HG02943 (cell line): Measurements from ENCODE around the gene ITGB8.

Source experiments
- ATAC-seq: cut with Tn5 transposase; IDR thresholded peaks from one replicate; pipeline ENCODE4 v1.9.1; 2021; ENCODE audit warnings: mild to moderate bottlenecking, low read depth, moderate library complexity; ENCODE audit not compliant: unreplicated experiment

The ITGB8 gene

GRCh38 chr7:20307119-20307518 is 23.6 kb upstream of the ITGB8 start:
- ATAC-seq = peak; percentile 55

DNA sequence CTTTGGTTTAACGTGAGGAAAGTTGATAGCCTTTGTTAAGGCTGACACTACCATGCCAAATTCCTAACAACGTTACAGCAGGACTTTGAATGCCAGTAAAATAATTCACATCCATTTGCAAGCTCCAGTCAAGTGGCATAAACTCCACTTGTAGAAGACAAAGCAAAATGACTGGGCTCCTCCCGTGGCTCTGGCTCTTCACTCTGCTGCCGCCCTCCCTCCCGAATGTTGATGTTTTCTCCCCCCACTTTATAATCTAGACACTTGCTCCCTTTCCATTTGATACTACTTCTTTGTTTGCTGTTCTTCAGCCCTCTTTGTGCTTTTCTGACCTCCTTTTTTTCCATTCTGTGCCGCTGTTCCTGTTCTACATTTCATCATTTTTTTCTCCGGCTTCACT is 22.8 kb upstream of the ITGB8 start:
- ATAC-seq = no peak

GRCh38 chr7:20310301-20310700 is 20.4 kb upstream of the ITGB8 start:
- no peak for ATAC-seq

DNA sequence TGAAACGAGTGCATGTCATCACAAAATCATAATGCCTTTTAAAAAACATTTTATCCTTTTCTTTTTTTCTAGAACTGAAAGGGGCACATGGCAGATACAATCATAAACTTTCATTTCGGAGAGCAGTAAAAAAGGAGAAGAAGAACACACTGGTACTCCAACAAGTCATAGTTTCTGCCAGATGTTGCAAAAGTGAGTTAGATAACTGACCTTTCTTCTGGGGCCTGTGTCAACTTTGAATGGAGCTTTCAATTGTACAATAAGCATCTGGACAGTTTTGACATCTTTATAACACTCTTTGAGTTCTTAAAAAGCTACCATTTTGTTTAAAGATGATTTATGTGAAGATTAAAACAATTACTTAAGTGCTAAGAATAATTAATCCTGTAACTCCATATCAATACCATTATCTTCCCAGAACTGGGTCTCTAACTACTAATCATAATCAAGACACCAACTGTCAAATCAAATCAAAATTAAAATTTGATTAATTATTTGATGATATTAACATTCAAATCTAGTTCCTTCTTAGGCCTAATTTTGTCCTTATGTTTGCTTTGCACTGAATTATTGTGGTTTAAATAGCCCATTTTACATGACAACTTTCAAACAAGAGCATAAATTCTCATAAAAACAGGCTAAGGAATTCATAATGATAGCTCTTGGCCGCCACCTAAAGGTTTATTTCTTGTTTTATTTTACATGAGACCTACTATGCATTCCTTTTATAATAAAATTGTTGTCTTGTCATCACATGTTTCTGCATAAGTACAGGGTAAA is 19.5 kb upstream of the ITGB8 start:
- ATAC-seq = no peak

- no peak for ATAC-seq
These were observed 19.0 kb upstream of the ITGB8 start for GRCh38 chr7:20311743-20312042.

DNA sequence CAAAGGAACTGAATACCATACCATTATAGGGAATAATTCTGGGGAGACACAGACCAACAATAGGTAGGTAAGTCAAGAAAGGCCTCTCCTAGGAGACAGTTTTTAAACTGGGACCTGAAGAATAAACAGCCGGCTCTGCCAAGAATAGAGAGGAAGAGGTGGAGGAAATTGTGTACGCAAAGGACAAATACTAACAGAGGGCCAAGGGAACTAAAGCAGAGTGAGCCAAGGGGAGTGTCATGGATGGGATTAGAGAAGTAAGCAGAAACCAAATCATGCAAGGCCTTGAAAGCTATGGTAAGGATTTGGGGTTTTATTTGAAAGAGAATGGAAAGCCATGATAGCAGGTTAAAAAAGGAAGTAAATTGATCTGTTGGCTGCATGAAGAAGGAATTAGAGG is 18.1 kb upstream of the ITGB8 start:
- no peak for ATAC-seq

DNA sequence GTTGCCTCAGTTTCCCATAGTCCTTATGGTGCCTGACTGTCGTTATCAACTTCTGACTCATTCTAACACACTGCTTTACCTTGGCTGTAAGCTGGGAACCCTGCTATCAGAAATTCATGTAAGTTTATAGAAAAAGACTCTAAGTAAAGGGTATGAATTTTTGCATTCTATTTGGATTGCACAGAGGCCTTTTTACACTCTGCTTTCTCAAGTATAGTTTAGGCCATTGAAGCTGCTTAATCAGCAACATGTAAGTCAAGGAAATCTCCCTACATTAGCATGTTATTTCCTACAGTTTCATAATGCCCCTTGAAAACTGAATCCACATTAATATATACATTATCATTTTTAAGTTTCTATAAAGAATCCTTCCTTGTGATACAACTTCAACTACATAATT is 17.1 kb upstream of the ITGB8 start:
- no peak for ATAC-seq

- no peak for ATAC-seq
These were observed 16.5 kb upstream of the ITGB8 start for GRCh38 chr7:20314198-20314597.

DNA sequence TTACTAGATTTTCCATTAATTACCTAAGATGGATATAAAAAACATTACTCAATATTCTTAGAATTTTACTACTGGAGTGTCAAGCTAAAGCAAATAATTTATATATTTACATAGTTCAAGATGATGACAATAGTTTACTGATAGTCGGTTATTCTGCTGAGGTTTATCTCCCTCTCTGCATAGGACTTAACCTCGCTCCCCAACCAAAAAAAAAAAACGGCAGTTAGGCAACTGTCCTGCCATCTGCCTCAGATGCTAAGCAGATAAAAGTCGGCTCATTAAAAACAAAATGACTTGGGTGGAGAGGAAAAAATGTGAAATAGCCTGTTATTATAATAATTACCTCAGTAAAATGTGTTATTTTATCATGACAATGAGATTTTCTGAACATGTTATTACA is 14.0 kb upstream of the ITGB8 start:
- ATAC-seq = no peak

DNA sequence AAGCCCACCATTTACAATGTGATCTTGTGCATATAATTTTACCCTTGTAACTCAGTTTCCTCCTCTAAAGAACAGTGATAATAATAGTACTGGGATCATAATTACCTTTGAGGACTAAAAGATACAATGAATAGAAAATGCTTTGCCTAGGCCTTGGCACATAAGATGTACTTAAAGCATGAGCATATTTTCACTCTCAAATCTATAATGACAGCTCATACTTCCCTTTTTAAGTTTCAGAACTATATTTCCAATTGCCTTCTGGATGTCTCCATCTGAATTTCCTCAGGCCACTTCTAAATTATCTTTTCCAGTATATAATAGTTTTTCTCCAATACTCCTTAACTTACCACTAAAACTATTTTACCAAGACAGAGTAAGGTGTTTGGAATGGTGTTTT is 13.3 kb upstream of the ITGB8 start:
- ATAC-seq = no peak

DNA sequence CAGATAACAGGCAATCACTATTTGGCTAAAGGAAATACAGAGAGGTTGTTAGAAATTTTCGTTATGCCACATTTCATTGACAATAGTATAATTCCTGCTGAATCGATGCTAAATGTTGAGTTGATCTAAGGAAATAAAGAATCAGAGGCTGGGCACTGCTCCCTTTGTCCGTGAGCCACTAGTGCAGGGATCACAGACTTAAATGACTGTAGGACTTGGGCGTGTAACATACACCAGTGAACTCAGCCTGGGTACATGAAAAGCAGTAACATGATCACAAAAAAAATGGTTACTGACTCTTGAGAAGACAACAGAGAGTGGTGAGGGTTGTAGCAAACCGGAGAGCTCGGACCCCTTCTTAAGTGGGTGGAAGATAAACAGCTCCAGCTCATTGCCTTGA is 11.8 kb upstream of the ITGB8 start:
- ATAC-seq = no peak

DNA sequence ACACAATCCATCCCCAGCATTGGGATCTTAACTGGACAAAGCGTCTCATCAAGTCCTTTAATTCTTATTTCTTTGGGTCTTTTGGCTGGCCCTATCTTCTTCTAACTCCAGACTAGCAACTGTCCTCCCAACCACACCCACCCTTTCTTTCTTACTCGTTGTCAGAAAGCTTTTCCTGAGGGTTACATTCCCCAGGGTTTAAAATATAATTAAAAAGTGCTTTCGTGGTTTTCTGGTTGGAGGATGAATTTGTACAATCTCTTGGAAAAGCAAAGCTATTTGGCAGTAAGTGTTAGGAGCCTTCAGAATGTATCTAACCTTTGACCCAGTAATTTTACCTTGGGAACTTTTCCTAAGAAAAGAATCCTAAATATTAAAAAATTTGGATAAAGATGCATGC is 10.4 kb upstream of the ITGB8 start:
- no peak for ATAC-seq

GRCh38 chr7:20320786-20321185 is 9.9 kb upstream of the ITGB8 start:
- no peak for ATAC-seq

DNA sequence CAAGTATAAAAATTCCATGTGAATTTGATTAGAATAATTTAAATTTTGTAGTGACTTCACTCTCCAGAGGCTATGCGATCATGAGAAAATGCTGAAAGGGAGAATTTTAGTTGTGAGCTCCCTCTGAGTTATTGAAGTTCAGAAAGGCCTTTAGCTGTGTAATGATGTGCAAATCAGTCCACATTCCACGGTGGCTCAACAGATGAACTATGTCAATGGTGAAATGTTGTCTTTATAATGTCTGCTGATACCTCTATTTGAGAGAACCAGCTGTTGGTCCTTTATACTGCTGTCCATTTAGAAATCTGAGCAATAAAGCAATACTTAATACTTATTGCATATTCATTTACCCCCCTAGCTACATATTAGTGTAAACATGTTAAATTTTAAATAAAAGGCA is 7.1 kb upstream of the ITGB8 start:
- ATAC-seq = no peak

- no peak for ATAC-seq
These were observed 4.4 kb upstream of the ITGB8 start for GRCh38 chr7:20326342-20326741.

DNA sequence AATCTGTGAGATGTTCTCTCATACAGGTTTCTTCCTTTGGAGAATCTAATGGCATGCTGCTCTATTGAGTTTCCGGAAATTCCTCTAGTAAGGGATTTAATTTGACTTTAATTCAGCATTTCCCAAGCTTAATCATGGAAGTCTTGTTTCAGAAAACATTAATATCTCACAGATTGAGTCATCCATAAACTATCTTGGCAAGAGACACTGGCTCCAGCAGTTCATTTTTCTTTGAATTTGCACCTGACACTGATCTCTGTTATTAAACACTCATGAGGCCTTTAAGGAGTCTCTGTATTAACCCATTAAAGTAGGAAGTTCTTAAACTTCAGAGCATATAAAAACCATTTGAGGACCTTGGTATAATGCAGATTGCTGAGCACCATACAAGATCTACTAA is 3.6 kb upstream of the ITGB8 start:
- ATAC-seq = no peak

DNA sequence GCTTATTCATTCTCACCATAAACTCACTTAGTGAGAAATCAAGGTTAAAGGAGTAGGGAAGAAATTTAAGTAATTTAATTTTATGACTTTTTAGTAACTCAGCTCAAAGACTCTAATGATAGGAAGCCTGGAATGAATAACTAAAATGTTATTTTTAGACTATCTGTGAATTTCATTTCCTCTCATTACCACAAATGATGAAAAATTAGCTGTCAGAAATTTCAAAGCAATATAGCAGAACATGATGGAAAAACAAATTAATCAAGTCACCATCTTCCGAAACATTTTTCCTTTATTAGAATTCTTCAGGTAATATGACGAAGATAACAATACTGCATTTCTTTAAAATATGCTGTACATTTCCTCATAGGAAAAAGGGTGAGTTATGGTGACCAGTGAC is 2.7 kb upstream of the ITGB8 start:
- ATAC-seq = no peak

DNA sequence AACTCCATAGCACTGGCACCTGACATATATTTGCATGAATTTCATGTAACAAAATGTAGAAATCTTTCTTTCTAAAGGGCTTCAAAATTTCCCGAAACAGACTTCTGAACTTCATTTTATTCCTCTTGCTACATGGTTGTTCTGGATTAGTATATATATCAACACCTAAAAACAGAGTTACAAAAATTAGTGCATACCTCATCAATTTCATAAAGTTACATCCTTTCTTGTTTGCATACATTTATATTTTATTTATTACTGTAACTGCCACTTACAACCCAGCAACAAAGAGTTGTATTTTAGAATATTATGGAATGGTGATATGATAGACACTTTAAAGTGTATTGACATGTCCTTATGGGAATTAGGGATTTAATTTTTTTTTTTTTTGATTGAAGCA is 2.0 kb upstream of the ITGB8 start:
- no peak for ATAC-seq

- ATAC-seq = peak; percentile 42
These were observed 1.1 kb upstream of the ITGB8 start for GRCh38 chr7:20329389-20330238.

DNA sequence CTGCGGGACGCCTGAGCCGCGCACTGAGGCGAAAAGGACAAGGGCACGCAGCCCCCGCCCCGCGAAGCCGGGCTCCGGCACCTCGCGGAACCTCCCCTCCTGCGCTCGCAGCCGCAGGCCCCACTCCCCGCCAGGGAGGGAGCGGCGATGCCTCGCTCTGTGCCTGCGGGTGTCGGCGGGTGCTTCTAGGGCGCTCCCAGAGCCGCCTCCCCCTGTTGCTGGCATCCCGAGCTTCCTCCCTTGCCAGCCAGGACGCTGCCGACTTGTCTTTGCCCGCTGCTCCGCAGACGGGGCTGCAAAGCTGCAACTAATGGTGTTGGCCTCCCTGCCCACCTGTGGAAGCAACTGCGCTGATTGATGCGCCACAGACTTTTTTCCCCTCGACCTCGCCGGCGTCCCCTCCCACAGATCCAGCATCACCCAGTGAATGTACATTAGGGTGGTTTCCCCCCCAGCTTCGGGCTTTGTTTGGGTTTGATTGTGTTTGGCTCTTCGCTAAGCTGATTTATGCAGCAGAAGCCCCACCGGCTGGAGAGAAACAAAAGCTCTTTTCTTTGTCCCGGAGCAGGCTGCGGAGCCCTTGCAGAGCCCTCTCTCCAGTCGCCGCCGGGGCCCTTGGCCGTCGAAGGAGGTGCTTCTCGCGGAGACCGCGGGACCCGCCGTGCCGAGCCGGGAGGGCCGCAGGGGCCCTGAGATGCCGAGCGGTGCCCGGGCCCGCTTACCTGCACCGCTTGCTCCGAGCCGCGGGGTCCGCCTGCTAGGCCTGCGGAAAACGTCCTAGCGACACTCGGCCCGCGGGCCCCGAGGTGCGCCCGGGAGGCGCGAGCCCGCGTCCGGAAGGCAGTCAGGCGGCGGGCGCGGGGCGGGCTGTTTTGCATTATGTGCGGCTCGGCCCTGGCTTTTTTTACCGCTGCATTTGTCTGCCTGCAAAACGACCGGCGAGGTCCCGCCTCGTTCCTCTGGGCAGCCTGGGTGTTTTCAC is 519 bp downstream of the ITGB8 start:
- peak; percentile 21 for ATAC-seq
